GM18505 (cell line): ENCODE results near the gene MYH6.

Experiments used
- ATAC-seq: cut with Tn5 transposase; IDR thresholded peaks from one replicate; pipeline ENCODE4 v1.9.1; 2021; ENCODE audit not compliant: unreplicated experiment
- POLR2A ChIP-seq: IDR thresholded peaks from 4 replicates; pipeline ENCODE4 v1.6.1; 2011; ENCODE audit warnings: borderline replicate concordance; ENCODE audit not compliant: insufficient read depth, insufficient read length; ENCODE audit errors: extremely low read depth

Gene MYH6

GRCh38 chr14:23415821-23416778 lies 8.0 kb upstream of the MYH6 start:
- TF ChIP-seq POLR2A, result no peak
- ATAC-seq, result no peak

GRCh38 chr14:23414906-23415820 lies 7.1 kb upstream of the MYH6 start:
- no peak for TF ChIP-seq POLR2A
- ATAC-seq, result no peak

GRCh38 chr14:23414254-23414653 lies 6.2 kb upstream of the MYH6 start:
- no peak for TF ChIP-seq POLR2A
- ATAC-seq, result no peak

GRCh38 chr14:23413681-23414080 lies 5.6 kb upstream of the MYH6 start:
- ATAC-seq, result no peak
- no peak for TF ChIP-seq POLR2A

GRCh38 chr14:23411563-23412525 lies 3.8 kb upstream of the MYH6 start:
- no peak for ATAC-seq
- no peak for TF ChIP-seq POLR2A

GRCh38 chr14:23409966-23410635 lies 2.0 kb upstream of the MYH6 start:
- no peak for TF ChIP-seq POLR2A
- ATAC-seq, result no peak

- ATAC-seq, result no peak
Observed at GRCh38 chr14:23409475-23409874, 1.4 kb upstream of the MYH6 start.

GRCh38 chr14:23408307-23408630 lies 196 bp upstream of the MYH6 start:
- ATAC-seq, result no peak

More at GRCh38 chr14:23409475-23409874, 1.4 kb upstream of the MYH6 start:
- no peak for TF ChIP-seq POLR2A

GRCh38 chr14:23406725-23407355 lies 1.2 kb downstream of the MYH6 start:
- no peak for ATAC-seq
- TF ChIP-seq POLR2A, result no peak

More at GRCh38 chr14:23408307-23408630, 196 bp upstream of the MYH6 start:
- no peak for TF ChIP-seq POLR2A

- TF ChIP-seq POLR2A, result no peak
Observed at GRCh38 chr14:23406244-23406643, 1.8 kb downstream of the MYH6 start.

GRCh38 chr14:23405516-23406025 lies 2.5 kb downstream of the MYH6 start:
- no peak for ATAC-seq
- no peak for TF ChIP-seq POLR2A

More at GRCh38 chr14:23406244-23406643, 1.8 kb downstream of the MYH6 start:
- no peak for ATAC-seq

GRCh38 chr14:23405096-23405495 lies 3.0 kb downstream of the MYH6 start:
- ATAC-seq, result no peak
- TF ChIP-seq POLR2A, result no peak

- TF ChIP-seq POLR2A, result no peak
- ATAC-seq, result no peak
Observed at GRCh38 chr14:23404331-23404900, 3.7 kb downstream of the MYH6 start.
